HG03457 (cell line): Measurements from ENCODE around the gene CLCN6.

Experiments
- ATAC-seq: cut with Tn5 transposase; IDR thresholded peaks from one replicate; pipeline ENCODE4 v1.9.1; 2021; ENCODE audit warnings: moderate number of reproducible peaks; ENCODE audit not compliant: unreplicated experiment

Gene CLCN6

GRCh38 chr1:11779715-11780379, 26.1 kb upstream of the CLCN6 start:
- no peak for ATAC-seq

GRCh38 chr1:11780380-11781147, 25.4 kb upstream of the CLCN6 start:
- ATAC-seq: no peak

- no peak for ATAC-seq
These were observed 24.7 kb upstream of the CLCN6 start for GRCh38 chr1:11781297-11781696.

- ATAC-seq: no peak
These were observed 23.8 kb upstream of the CLCN6 start for GRCh38 chr1:11782127-11782708.

GRCh38 chr1:11783556-11783955, 22.4 kb upstream of the CLCN6 start:
- no peak for ATAC-seq

- ATAC-seq: no peak
These were observed 21.6 kb upstream of the CLCN6 start for GRCh38 chr1:11784256-11784992.

GRCh38 chr1:11784993-11785769, 20.8 kb upstream of the CLCN6 start:
- no peak for ATAC-seq

- no peak for ATAC-seq
These were observed 19.8 kb upstream of the CLCN6 start for GRCh38 chr1:11786168-11786567.

GRCh38 chr1:11787251-11787803, 18.7 kb upstream of the CLCN6 start:
- no peak for ATAC-seq

GRCh38 chr1:11787804-11788436, 18.1 kb upstream of the CLCN6 start:
- no peak for ATAC-seq

GRCh38 chr1:11788549-11789053, 17.4 kb upstream of the CLCN6 start:
- ATAC-seq: no peak

GRCh38 chr1:11789126-11790067, 16.6 kb upstream of the CLCN6 start:
- no peak for ATAC-seq

GRCh38 chr1:11790101-11790879, 15.7 kb upstream of the CLCN6 start:
- ATAC-seq: no peak

GRCh38 chr1:11790880-11791715, 14.9 kb upstream of the CLCN6 start:
- ATAC-seq: no peak

GRCh38 chr1:11792106-11792505, 13.9 kb upstream of the CLCN6 start:
- no peak for ATAC-seq

GRCh38 chr1:11793819-11794218, 12.2 kb upstream of the CLCN6 start:
- ATAC-seq: no peak
